Trophoblast cell (in vitro differentiated cells and primary cell): Measurements from ENCODE around the gene RWDD1.

ENCODE experiments used
- DNase-seq, 2 donors: peaks; one replicate each; pipeline ENCODE4 v3.0.0-alpha.2; 2016
- H2AFZ ChIP-seq: 2 replicates; pipeline ENCODE4 v1.6.1; 2013; ENCODE audit warnings: low read length, moderate library complexity, mild to moderate bottlenecking; ENCODE audit not compliant: insufficient read depth, poor library complexity
- H2AK5ac ChIP-seq: 2 replicates; pipeline ENCODE4 v1.6.1; 2013; ENCODE audit warnings: mild to moderate bottlenecking, low read length
- H2BK120ac ChIP-seq: 2 replicates; pipeline ENCODE4 v1.6.1; 2013; ENCODE audit warnings: low read length, mild to moderate bottlenecking, moderate library complexity; ENCODE audit not compliant: insufficient read depth, poor library complexity
- H2BK12ac ChIP-seq: 2 replicates; pipeline ENCODE4 v1.6.1; 2013; ENCODE audit warnings: mild to moderate bottlenecking, low read length, moderate library complexity
- H2BK5ac ChIP-seq: 2 replicates; pipeline ENCODE4 v1.6.1; 2013; ENCODE audit warnings: low read length, low read depth, moderate library complexity, mild to moderate bottlenecking; ENCODE audit not compliant: poor library complexity
- H3K14ac ChIP-seq: 2 replicates; pipeline ENCODE4 v1.6.1; 2013; ENCODE audit warnings: mild to moderate bottlenecking, low read length
- H3K18ac ChIP-seq: 2 replicates; pipeline ENCODE4 v1.6.1; 2013; ENCODE audit warnings: mild to moderate bottlenecking, low read length
- H3K23ac ChIP-seq: 2 replicates; pipeline ENCODE4 v1.6.1; 2013; ENCODE audit warnings: low read length
- H3K27ac ChIP-seq: 2 replicates; pipeline ENCODE4 v1.5.1; 2013; ENCODE audit warnings: low read depth, mild to moderate bottlenecking, inconsistent platforms, low read length, moderate library complexity
- H3K27me3 ChIP-seq: 2 replicates; pipeline ENCODE4 v1.6.1; 2013; ENCODE audit warnings: inconsistent platforms, mild to moderate bottlenecking, low read length, moderate library complexity; ENCODE audit not compliant: insufficient read depth
- H3K36me3 ChIP-seq, 2 experiments: 1 replicate in 1 of 2; 2 replicates in 1 of 2; pipeline ENCODE4 v1.6.1; 2013; ENCODE audit warnings: low read length in 2 of 2, mild to moderate bottlenecking in 2 of 2, moderate library complexity in 1 of 2; ENCODE audit not compliant: insufficient read depth in 2 of 2, control insufficient read depth in 1 of 2
- H3K4ac ChIP-seq: 2 replicates; pipeline ENCODE4 v1.6.1; 2013; ENCODE audit warnings: low read depth, mild to moderate bottlenecking, low read length, moderate library complexity
- H3K4me1 ChIP-seq, 2 experiments: 1 replicate in 1 of 2; 2 replicates in 1 of 2; pipeline ENCODE4 v1.6.1; 2013; ENCODE audit warnings: low read length in 2 of 2, mild to moderate bottlenecking in 2 of 2, moderate library complexity in 1 of 2; ENCODE audit not compliant: insufficient read depth in 2 of 2, control insufficient read depth in 1 of 2
- H3K4me2 ChIP-seq: 2 replicates; pipeline ENCODE4 v1.6.1; 2013; ENCODE audit warnings: inconsistent platforms, mild to moderate bottlenecking, low read length, moderate library complexity
- H3K4me3 ChIP-seq: 2 replicates; pipeline ENCODE4 v1.5.1; 2013; ENCODE audit warnings: mild to moderate bottlenecking, low read depth, low read length, inconsistent platforms
- H3K79me1 ChIP-seq: one replicate; pipeline ENCODE4 v1.6.1; 2013; ENCODE audit warnings: low read length
- H3K79me2 ChIP-seq: 2 replicates; pipeline ENCODE4 v1.6.1; 2013; ENCODE audit warnings: low read length, mild to moderate bottlenecking; ENCODE audit not compliant: control insufficient read depth, insufficient read depth, poor library complexity
- H3K9ac ChIP-seq: 2 replicates; pipeline ENCODE4 v1.6.1; 2013; ENCODE audit warnings: mild to moderate bottlenecking, low read length
- H3K9me3 ChIP-seq: 2 replicates; pipeline ENCODE4 v1.6.1; 2013; ENCODE audit warnings: low read depth, mild to moderate bottlenecking, control low read depth, inconsistent platforms, low read length; ENCODE audit not compliant: insufficient read depth
- H4K12ac ChIP-seq: 2 replicates; pipeline ENCODE4 v1.6.1; 2013; ENCODE audit warnings: low read depth, mild to moderate bottlenecking, low read length, moderate library complexity
- H4K8ac ChIP-seq: 2 replicates; pipeline ENCODE4 v1.6.1; 2013; ENCODE audit warnings: low read depth, mild to moderate bottlenecking, low read length, moderate library complexity
- H4K91ac ChIP-seq: one replicate; pipeline ENCODE4 v1.6.1; 2013; ENCODE audit warnings: low read depth, mild to moderate bottlenecking, low read length, moderate library complexity
- WGBS: extraction: QIAGEN DNeasy Blood & Tissue Kit; methylation state at CpG from one replicate; pipeline ENCODE4 v1.1.7; 2013; ENCODE audit warnings: missing lambda C conversion rate; ENCODE audit not compliant: insufficient read length, insufficient coverage; ENCODE audit errors: extremely low coverage; 5-methylcytosine and 5-hydroxymethylcytosine counted together

Gene RWDD1

GRCh38 chr6:116528780-116529179, 42.5 kb upstream of the RWDD1 start:
- Histone ChIP-seq H3K18ac (no peak overlapping the region), H4K91ac (no peak overlapping the region), H3K4me3 (no peak overlapping the region), H2BK12ac (peak overlapping the region; percentile 85), H3K9me3 (no peaks in the 10 kb centered on the region), H2AK5ac (no peak overlapping the region), H4K8ac (no peak overlapping the region), H3K23ac (no peak overlapping the region), H3K27ac (peak overlapping the region; percentile 66), H3K14ac (no peak overlapping the region), H2AFZ (peak overlapping the region; percentile 58), H3K4ac (no peak overlapping the region), H2BK120ac (peak overlapping the region; percentile 80), H4K12ac (no peak overlapping the region), H3K36me3 (no peaks in the 10 kb centered on the region), H3K4me2 (peak overlapping the region; percentile 27), H3K79me2 (peaks cover 1% of the 10 kb centered on the region), H2BK5ac (peak overlapping the region; percentile 53), H3K9ac (no peak overlapping the region), H3K4me1 (peaks cover 7 to 9% of the 10 kb centered on the region in 2 experiments), H3K79me1 (peaks cover 1% of the 10 kb centered on the region), H3K27me3 (no peaks in the 10 kb centered on the region)
- WGBS = no CpG with 5 or more reads among the region's 3 CpGs
- DNase-seq = peak; percentile 25 to 76

GRCh38 chr6:116529466-116530290, 41.6 kb upstream of the RWDD1 start:
- Histone ChIP-seq H3K27me3 (no peaks in the 10 kb centered on the region), H4K91ac (no peak overlapping the region), H3K18ac (no peak overlapping the region), H3K23ac (no peak overlapping the region), H3K9me3 (no peaks in the 10 kb centered on the region), H2BK12ac (peak overlapping the region; percentile 37), H3K36me3 (no peaks in the 10 kb centered on the region), H2BK5ac (no peak overlapping the region), H3K4me2 (no peak overlapping the region), H3K79me1 (peaks cover 1% of the 10 kb centered on the region), H3K4ac (no peak overlapping the region), H4K8ac (no peak overlapping the region), H2AK5ac (no peak overlapping the region), H3K27ac (no peak overlapping the region), H2AFZ (peak overlapping the region; percentile 5), H3K4me1 (peaks cover 7 to 9% of the 10 kb centered on the region in 2 experiments), H3K79me2 (peaks cover 1% of the 10 kb centered on the region), H3K4me3 (no peak overlapping the region), H3K9ac (no peak overlapping the region), H3K14ac (no peak overlapping the region), H2BK120ac (no peak overlapping the region), H4K12ac (no peak overlapping the region)
- DNase-seq = peak; percentile 11 to 71
- no CpG with 5 or more reads among the region's 3 CpGs for WGBS

- H2BK12ac ChIP-seq = no peak overlapping the region
- no peak overlapping the region for H2AK5ac ChIP-seq
- H3K4me2 ChIP-seq = no peak overlapping the region
- no peak overlapping the region for H3K4ac ChIP-seq
- peaks cover 1% of the 10 kb centered on the region for H3K79me2 ChIP-seq
- no peak overlapping the region for H4K8ac ChIP-seq
- H3K9me3 ChIP-seq = no peaks in the 10 kb centered on the region
- no peak overlapping the region for H2BK5ac ChIP-seq
- no peaks in the 10 kb centered on the region for H3K27me3 ChIP-seq
- no peak overlapping the region for H4K91ac ChIP-seq
- no peak overlapping the region for H3K4me3 ChIP-seq
- no peak overlapping the region for H2BK120ac ChIP-seq
- H4K12ac ChIP-seq = no peak overlapping the region
- H3K23ac ChIP-seq = no peak overlapping the region
- H2AFZ ChIP-seq = no peak overlapping the region
- peaks cover 7 to 9% of the 10 kb centered on the region in 2 experiments for H3K4me1 ChIP-seq
- H3K9ac ChIP-seq = no peak overlapping the region
- no CpG with 5 or more reads among the region's 2 CpGs for WGBS
- no peak overlapping the region for H3K18ac ChIP-seq
- no peak overlapping the region for H3K27ac ChIP-seq
- DNase-seq = no peak
- H3K14ac ChIP-seq = no peak overlapping the region
- peaks cover 1% of the 10 kb centered on the region for H3K79me1 ChIP-seq
- H3K36me3 ChIP-seq = no peaks in the 10 kb centered on the region
Measured at GRCh38 chr6:116530436-116530835, 40.9 kb upstream of the RWDD1 start.

- Histone ChIP-seq H3K9me3 (no peaks in the 10 kb centered on the region), H3K36me3 (no peaks in the 10 kb centered on the region), H4K12ac (no peak overlapping the region), H3K4me1 (peaks cover 7% of the 10 kb centered on the region in 2 experiments), H3K4me3 (no peak overlapping the region), H3K27me3 (no peaks in the 10 kb centered on the region), H3K79me2 (peaks cover 1% of the 10 kb centered on the region), H2BK5ac (no peak overlapping the region), H3K4ac (no peak overlapping the region), H2BK12ac (no peak overlapping the region), H3K4me2 (no peak overlapping the region), H2BK120ac (no peak overlapping the region), H4K91ac (no peak overlapping the region), H4K8ac (no peak overlapping the region), H3K79me1 (peaks cover 1% of the 10 kb centered on the region), H3K18ac (no peak overlapping the region), H3K9ac (no peak overlapping the region), H3K14ac (no peak overlapping the region), H3K23ac (no peak overlapping the region), H3K27ac (no peak overlapping the region), H2AFZ (no peak overlapping the region), H2AK5ac (no peak overlapping the region)
- DNase-seq = peak; percentile 34 to 76
- no CpG with 5 or more reads among the region's 12 CpGs for WGBS
Measured at GRCh38 chr6:116531675-116532570, 39.4 kb upstream of the RWDD1 start.
